Nephron progenitor cell (in vitro differentiated cells): ENCODE data around the gene CALU.
A peak's percentile ranks its signal among the peaks of the same experiment; 100 is the strongest.

ENCODE experiments used
- DNase-seq: peaks from one replicate; pipeline ENCODE4 v3.0.0; 2021
- H3K27ac Mint-ChIP-seq: 2 replicates; pipeline ENCODE4 v1.8.0; 2021; ENCODE audit warnings: mild to moderate bottlenecking, moderate library complexity, mixed read lengths
- H3K27me3 Mint-ChIP-seq: 2 replicates; pipeline ENCODE4 v1.8.0; 2021; ENCODE audit warnings: mild to moderate bottlenecking, low read depth, mixed read lengths; ENCODE audit not compliant: poor library complexity
- H3K36me3 Mint-ChIP-seq: 2 replicates; pipeline ENCODE4 v1.8.0; 2021; ENCODE audit warnings: low read depth, mixed read lengths
- H3K4me1 Mint-ChIP-seq: 2 replicates; pipeline ENCODE4 v1.8.0; 2021; ENCODE audit warnings: mixed read lengths
- H3K4me3 Mint-ChIP-seq: 2 replicates; pipeline ENCODE4 v1.8.0; 2021; ENCODE audit warnings: mild to moderate bottlenecking, moderate library complexity, mixed read lengths
- H3K9me3 Mint-ChIP-seq: 2 replicates; pipeline ENCODE4 v1.8.0; 2021; ENCODE audit warnings: mild to moderate bottlenecking, moderate library complexity, mixed read lengths
- CTCF ChIP-seq: fragments of 200-600 bp; sonication (generic); IDR thresholded peaks from 2 replicates; pipeline ENCODE4 v1.5.0; 2021; ENCODE audit warnings: antibody characterized with exemption

The CALU gene

GRCh38 chr7:128791972-128792327 is 52.8 kb downstream of the CALU start:
- Mint-ChIP-seq H3K4me1 (peaks cover 26% of the 10 kb centered on the region), H3K4me3 (peak overlapping the region; percentile 89), H3K36me3 (peaks cover 29% of the 10 kb centered on the region), H3K27me3 (peaks cover 28% of the 10 kb centered on the region), H3K9me3 (no peaks in the 10 kb centered on the region), H3K27ac (no peak overlapping the region)
- no peak for DNase-seq
- TF ChIP-seq CTCF, result no peak

- H3K4me3 Mint-ChIP-seq, result peak overlapping the region; percentile 89
- H3K27ac Mint-ChIP-seq, result no peak overlapping the region
- peaks cover 36% of the 10 kb centered on the region for H3K36me3 Mint-ChIP-seq
- TF ChIP-seq CTCF, result no peak
- H3K27me3 Mint-ChIP-seq, result peaks cover 23% of the 10 kb centered on the region
- peaks cover 5% of the 10 kb centered on the region for H3K9me3 Mint-ChIP-seq
- no peak for DNase-seq
- peaks cover 30% of the 10 kb centered on the region for H3K4me1 Mint-ChIP-seq
These were observed 53.5 kb downstream of the CALU start for GRCh38 chr7:128792471-128793180.

- peaks cover 5% of the 10 kb centered on the region for H3K9me3 Mint-ChIP-seq
- no peak overlapping the region for H3K4me3 Mint-ChIP-seq
- peaks cover 18% of the 10 kb centered on the region for H3K27me3 Mint-ChIP-seq
- no peak for DNase-seq
- peaks cover 38% of the 10 kb centered on the region for H3K36me3 Mint-ChIP-seq
- peaks cover 31% of the 10 kb centered on the region for H3K4me1 Mint-ChIP-seq
- H3K27ac Mint-ChIP-seq, result no peak overlapping the region
- no peak for TF ChIP-seq CTCF
These were observed 54.0 kb downstream of the CALU start for GRCh38 chr7:128793181-128793547.

- Mint-ChIP-seq H3K4me1 (peaks cover 30% of the 10 kb centered on the region), H3K27me3 (peaks cover 9% of the 10 kb centered on the region), H3K27ac (peak overlapping the region; percentile 37), H3K4me3 (peak overlapping the region; percentile 11), H3K9me3 (peaks cover 5% of the 10 kb centered on the region), H3K36me3 (peaks cover 41% of the 10 kb centered on the region)
- TF ChIP-seq CTCF, result no peak
- DNase-seq, result no peak
These were observed 54.9 kb downstream of the CALU start for GRCh38 chr7:128794020-128794419.

- peak overlapping the region; percentile 34 for H3K27ac Mint-ChIP-seq
- peaks cover 45% of the 10 kb centered on the region for H3K36me3 Mint-ChIP-seq
- no peak overlapping the region for H3K4me3 Mint-ChIP-seq
- H3K4me1 Mint-ChIP-seq, result peaks cover 29% of the 10 kb centered on the region
- peaks cover 5% of the 10 kb centered on the region for H3K9me3 Mint-ChIP-seq
- peaks cover 6% of the 10 kb centered on the region for H3K27me3 Mint-ChIP-seq
- DNase-seq, result no peak
- TF ChIP-seq CTCF, result no peak
These were observed 55.3 kb downstream of the CALU start for GRCh38 chr7:128794436-128794835.

- TF ChIP-seq CTCF, result no peak
- Mint-ChIP-seq H3K36me3 (peaks cover 49% of the 10 kb centered on the region), H3K9me3 (peaks cover 5% of the 10 kb centered on the region), H3K4me1 (peaks cover 27% of the 10 kb centered on the region), H3K27me3 (peaks cover 3% of the 10 kb centered on the region), H3K27ac (peak overlapping the region; percentile 34), H3K4me3 (no peak overlapping the region)
- DNase-seq, result no peak
These were observed 56.0 kb downstream of the CALU start for GRCh38 chr7:128795129-128795528.
